Omental fat pad (tissue), 4 donors: ENCODE measurements around the gene SEMA5A. TPM values are rescaled to one million over a fixed set of nuclear protein-coding genes. Genes with fewer than 3 reads are reported as not detected.

ENCODE experiments used
- ATAC-seq: fragments of 150-250 bp; one replicate; pipeline ENCODE4 v1.9.1; 2016; ENCODE audit warnings: mild to moderate bottlenecking, moderate library complexity; ENCODE audit not compliant: low FRiP score
- DNase-seq: peaks from one replicate; pipeline ENCODE4 v3.0.0-alpha.2; 2019; ENCODE audit warnings: low spot score
- CTCF ChIP-seq, 3 donors: fragments of 450-650 bp; IDR thresholded peaks; one replicate each; pipeline ENCODE4 v1.5.1; 2016 to 2017; ENCODE audit warnings: antibody characterized with exemption in 3 of 3, mild to moderate bottlenecking in 3 of 3, moderate library complexity in 2 of 3
- total RNA-seq, 4 donors: library from RNA; depleted of rRNA; stranded (reverse); fragments of >200 nt; gene quantifications; one replicate each; pipeline ENCODE4 v1.1.0, GENCODE V29; 2016

Gene SEMA5A
- total RNA-seq, 4 donors from 2014 or later, result 6.3 to 60.2 (median 22.1) TPM

- TF ChIP-seq CTCF (IDR thresholded peaks at IDR 0.05), result no peak
- DNase-seq (no peak), ATAC-seq (no peak)
Measured at GRCh38 chr5:9559965-9560364, 14.1 kb upstream of the SEMA5A start.

- no peak for TF ChIP-seq CTCF (IDR thresholded peaks at IDR 0.05)
- no peak for ATAC-seq
- no peak for DNase-seq
Measured at GRCh38 chr5:9558319-9558965, 12.6 kb upstream of the SEMA5A start.

- DNase-seq (no peak), ATAC-seq (no peak)
- TF ChIP-seq CTCF (IDR thresholded peaks at IDR 0.05), result no peak
Measured at GRCh38 chr5:9557696-9558095, 11.8 kb upstream of the SEMA5A start.

GRCh38 chr5:9555961-9556360 is 10.1 kb upstream of the SEMA5A start:
- ATAC-seq, result no peak
- DNase-seq, result no peak
- no peak for TF ChIP-seq CTCF (IDR thresholded peaks at IDR 0.05)

DNA sequence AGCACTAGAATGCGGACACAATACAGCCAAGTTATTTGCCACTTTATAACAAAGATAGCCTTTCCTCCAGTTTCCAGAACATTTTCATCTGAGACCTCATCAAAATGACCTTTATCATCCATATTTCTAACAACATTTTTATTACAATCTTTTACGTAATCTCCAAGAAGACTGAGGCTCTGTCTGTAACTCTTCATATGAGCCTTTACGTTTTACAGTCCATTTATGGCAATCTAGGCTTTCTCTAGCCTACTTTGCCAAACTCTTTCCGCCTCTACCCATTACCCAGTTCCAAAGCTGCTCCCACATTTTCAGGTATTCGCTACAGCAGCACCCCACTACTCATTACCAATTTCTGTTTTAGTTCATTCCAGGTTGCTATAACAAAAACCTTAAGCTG is 8.2 kb upstream of the SEMA5A start:
- DNase-seq (no peak), ATAC-seq (no peak)

DNA sequence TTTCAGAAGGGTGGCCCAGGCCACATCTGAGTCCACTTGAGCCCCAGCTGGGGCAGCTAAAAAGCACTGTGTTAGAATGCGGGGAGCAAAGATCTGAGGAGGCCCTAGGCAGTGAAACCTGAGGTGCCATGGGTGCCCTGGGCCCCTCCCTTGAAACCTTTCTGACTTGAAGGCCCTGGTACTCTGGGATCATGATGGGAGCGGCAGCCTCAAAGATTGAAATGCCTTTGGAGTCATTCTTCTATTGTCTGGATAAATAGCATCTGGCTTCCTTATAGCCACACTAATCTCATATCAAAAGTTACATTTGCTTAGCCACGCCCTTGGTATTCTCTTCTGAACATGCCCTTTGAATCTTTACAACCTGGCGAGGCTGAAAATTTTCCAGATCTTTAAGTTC is 7.7 kb upstream of the SEMA5A start:
- no peak for TF ChIP-seq CTCF (IDR thresholded peaks at IDR 0.05)
- no peak for ATAC-seq
- no peak for DNase-seq

More for the DNA sequence above, 8.2 kb upstream of the SEMA5A start:
- no peak for TF ChIP-seq CTCF (IDR thresholded peaks at IDR 0.05)
